Measurements from ENCODE around the gene SLC52A3. TPM values are rescaled to one million over a fixed set of nuclear protein-coding genes. Genes with fewer than 3 reads are reported as not detected.

Gene SLC52A3
- total and polyA plus RNA-seq, 5 donors = 0.48 to 1.6 (median 0.71) TPM

DNA sequence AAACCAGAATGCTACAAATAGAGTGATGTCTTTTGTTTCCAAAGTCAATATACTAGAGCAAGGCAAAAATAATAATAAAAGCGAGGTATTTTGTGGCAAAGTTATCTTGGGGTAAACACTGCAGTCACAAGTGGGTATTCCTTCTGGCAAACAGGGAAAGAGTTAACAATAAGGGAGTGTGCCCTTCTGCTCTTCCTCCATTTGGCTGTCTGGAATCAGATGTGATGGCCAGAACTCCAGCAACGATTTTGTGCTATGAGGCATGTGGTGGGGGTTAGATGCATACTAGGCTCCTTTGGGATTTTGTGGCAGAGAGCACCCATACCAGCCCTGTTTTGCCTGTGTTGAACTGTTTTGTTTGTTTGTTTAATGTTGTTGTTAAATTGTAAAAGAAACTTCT lies 2.4 kb upstream of the SLC52A3 start:
- ATAC-seq (no peak), DNase-seq (no peak)
- no peak overlapping the region for H3K27ac ChIP-seq (ENCODE audit: low read length)
- no peak overlapping the region for H3K4me3 ChIP-seq (ENCODE audit: low read length)
- 88% methylated on average over 2 of the region's 2 CpGs for WGBS
- no peaks in the 10 kb centered on the region for H3K9me3 ChIP-seq (ENCODE audit: control insufficient read depth, low read length)
- H3K27me3 ChIP-seq (ENCODE audit: control insufficient read depth, insufficient read depth) = no peaks in the 10 kb centered on the region
- H3K4me1 ChIP-seq (ENCODE audit: control insufficient read depth, insufficient read depth, low read length) = peaks cover 2% of the 10 kb centered on the region
- intact Hi-C loops (cut with DNase I) = no loop called here

DNA sequence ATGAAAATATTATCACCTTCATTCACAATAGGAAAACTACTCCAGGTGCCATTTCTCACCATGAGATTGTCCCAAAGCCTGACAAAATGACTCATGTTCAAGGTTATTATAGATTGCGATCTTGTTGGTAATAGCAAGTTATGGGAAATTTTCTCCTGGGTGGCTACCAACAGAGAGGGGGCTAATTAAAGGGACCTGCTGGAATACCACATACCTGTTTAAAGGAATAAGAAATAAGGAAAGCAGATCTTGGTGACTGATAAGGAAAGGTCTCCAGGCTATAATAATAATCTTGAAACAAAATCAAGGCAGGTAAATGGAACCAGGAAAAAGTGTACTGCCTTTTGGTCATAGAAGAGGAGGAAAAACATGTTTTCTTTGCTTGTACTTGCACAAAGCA lies 1.4 kb downstream of the SLC52A3 start:
- 97% methylated on average over 1 of the region's 1 CpG for WGBS
- Histone ChIP-seq H3K4me3 (ENCODE audit: low read length) (no peak overlapping the region), H3K27ac (ENCODE audit: low read length) (no peak overlapping the region), H3K9me3 (ENCODE audit: control insufficient read depth, low read length) (no peaks in the 10 kb centered on the region), H3K27me3 (ENCODE audit: control insufficient read depth, insufficient read depth) (no peaks in the 10 kb centered on the region), H3K4me1 (ENCODE audit: control insufficient read depth, insufficient read depth, low read length) (peaks cover 2% of the 10 kb centered on the region)
- intact Hi-C loops (cut with DNase I) = no loop called here
- ATAC-seq (no peak), DNase-seq (no peak)

DNA sequence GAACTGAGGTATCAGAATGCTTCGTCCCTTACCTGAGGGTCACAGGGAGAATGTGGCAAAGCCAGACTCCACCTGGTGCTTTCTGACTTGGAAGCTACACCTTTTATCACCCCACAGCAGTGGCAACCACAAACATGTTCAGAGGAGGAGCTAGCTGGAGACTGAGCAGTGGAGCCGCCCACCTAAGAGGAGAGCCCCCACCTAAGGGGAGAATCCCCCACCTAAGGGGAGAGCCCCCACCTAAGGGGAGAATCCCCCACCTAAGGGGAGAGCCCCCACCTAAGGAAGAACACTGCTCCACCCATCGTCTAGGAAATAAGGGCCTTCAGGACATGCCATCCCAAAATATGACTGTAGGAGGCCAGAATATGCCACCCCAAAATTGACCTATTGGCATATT lies 4.0 kb downstream of the SLC52A3 start:
- Histone ChIP-seq H3K9me3 (ENCODE audit: control insufficient read depth, low read length) (no peaks in the 10 kb centered on the region), H3K27ac (ENCODE audit: low read length) (no peak overlapping the region), H3K4me1 (ENCODE audit: control insufficient read depth, insufficient read depth, low read length) (no peaks in the 10 kb centered on the region), H3K4me3 (ENCODE audit: low read length) (no peak overlapping the region), H3K27me3 (ENCODE audit: control insufficient read depth, insufficient read depth) (no peaks in the 10 kb centered on the region)
- 70% methylated on average over 3 of the region's 3 CpGs for WGBS
- DNase-seq = no peak
- intact Hi-C loops (cut with DNase I) = no loop called here
- ATAC-seq = no peak

- Histone ChIP-seq H3K27ac (ENCODE audit: low read length) (no peak overlapping the region), H3K4me3 (ENCODE audit: low read length) (no peak overlapping the region), H3K9me3 (ENCODE audit: control insufficient read depth, low read length) (no peaks in the 10 kb centered on the region), H3K4me1 (ENCODE audit: control insufficient read depth, insufficient read depth, low read length) (no peaks in the 10 kb centered on the region), H3K27me3 (ENCODE audit: control insufficient read depth, insufficient read depth) (no peaks in the 10 kb centered on the region)
- DNase-seq = no peak
- intact Hi-C loops (cut with DNase I) = no loop called here
- 90% methylated on average over 24 of the region's 24 CpGs for WGBS
- ATAC-seq = peak in 1 of 2 donors; percentile 6
Observed at GRCh38 chr20:761418-762381, 6.6 kb downstream of the SLC52A3 start.

DNA sequence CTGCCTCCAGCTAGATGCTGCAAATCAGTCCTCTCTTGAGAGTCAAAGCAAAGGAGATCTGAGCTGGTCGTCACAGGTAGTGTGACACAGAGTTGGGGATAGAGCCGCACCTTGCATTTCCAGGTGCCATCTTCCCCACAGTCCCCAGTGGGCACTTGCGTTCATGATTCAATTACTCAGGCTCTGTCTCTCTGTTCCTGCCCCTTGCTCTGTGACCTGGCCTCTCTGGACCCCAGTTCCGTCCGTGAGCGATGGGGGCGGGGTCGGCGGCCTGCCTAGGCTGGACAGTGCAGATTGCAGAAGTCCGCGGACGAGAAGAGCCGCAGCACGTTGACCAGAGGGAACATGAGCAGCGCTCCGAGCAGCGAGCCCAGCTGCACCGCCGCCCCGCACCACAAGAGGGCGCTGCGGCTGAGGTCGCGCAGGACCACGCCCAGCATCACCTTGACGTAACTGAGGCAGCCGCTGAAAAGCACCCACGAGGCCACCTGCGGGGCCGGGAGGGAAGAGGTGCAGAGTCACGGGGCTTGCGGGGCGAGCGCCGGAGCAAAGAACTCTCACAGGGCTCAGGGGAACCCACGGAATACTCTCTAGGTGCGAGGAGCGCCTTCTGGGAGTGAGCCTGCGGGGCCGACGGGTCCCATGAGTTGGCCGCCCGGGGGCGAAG lies 7.4 kb downstream of the SLC52A3 start:
- Histone ChIP-seq H3K4me3 (ENCODE audit: low read length) (no peak overlapping the region), H3K27me3 (ENCODE audit: control insufficient read depth, insufficient read depth) (no peaks in the 10 kb centered on the region), H3K9me3 (ENCODE audit: control insufficient read depth, low read length) (no peaks in the 10 kb centered on the region), H3K4me1 (ENCODE audit: control insufficient read depth, insufficient read depth, low read length) (no peaks in the 10 kb centered on the region), H3K27ac (ENCODE audit: low read length) (no peak overlapping the region)
- DNase-seq (peak in 2 of 3 donors; percentile 19 to 66), ATAC-seq (peak; percentile 23 to 48)
- whole genome bisulfite sequencing = 35% methylated on average over 44 of the region's 44 CpGs
- intact Hi-C loops (cut with DNase I) = no loop called here

- Histone ChIP-seq H3K9me3 (ENCODE audit: control insufficient read depth, low read length) (no peaks in the 10 kb centered on the region), H3K4me3 (ENCODE audit: low read length) (no peak overlapping the region), H3K27ac (ENCODE audit: low read length) (no peak overlapping the region), H3K27me3 (ENCODE audit: control insufficient read depth, insufficient read depth) (no peaks in the 10 kb centered on the region), H3K4me1 (ENCODE audit: control insufficient read depth, insufficient read depth, low read length) (no peaks in the 10 kb centered on the region)
- intact Hi-C loops (cut with DNase I) = no loop called here
- WGBS = 62% methylated on average over 3 of the region's 3 CpGs
- ATAC-seq (peak in 1 of 2 donors; percentile 33), DNase-seq (no peak)
Observed at GRCh38 chr20:757506-757905, 10.8 kb downstream of the SLC52A3 start.

GRCh38 chr20:755941-756340 lies 12.4 kb downstream of the SLC52A3 start:
- intact Hi-C loops (cut with DNase I) = no loop called here
- DNase-seq (no peak), ATAC-seq (no peak)
- Histone ChIP-seq H3K4me1 (ENCODE audit: control insufficient read depth, insufficient read depth, low read length) (no peaks in the 10 kb centered on the region), H3K4me3 (ENCODE audit: low read length) (no peak overlapping the region), H3K27ac (ENCODE audit: low read length) (no peak overlapping the region), H3K9me3 (ENCODE audit: control insufficient read depth, low read length) (no peaks in the 10 kb centered on the region), H3K27me3 (ENCODE audit: control insufficient read depth, insufficient read depth) (no peaks in the 10 kb centered on the region)
- 81% methylated on average over 6 of the region's 6 CpGs for WGBS

GRCh38 chr20:754904-755303 lies 13.4 kb downstream of the SLC52A3 start:
- Histone ChIP-seq H3K9me3 (ENCODE audit: control insufficient read depth, low read length) (no peaks in the 10 kb centered on the region), H3K4me1 (ENCODE audit: control insufficient read depth, insufficient read depth, low read length) (no peaks in the 10 kb centered on the region), H3K27me3 (ENCODE audit: control insufficient read depth, insufficient read depth) (no peaks in the 10 kb centered on the region), H3K27ac (ENCODE audit: low read length) (no peak overlapping the region), H3K4me3 (ENCODE audit: low read length) (no peak overlapping the region)
- DNase-seq = no peak
- 85% methylated on average over 3 of the region's 3 CpGs for WGBS
- intact Hi-C loops (cut with DNase I) = no loop called here
- no peak for ATAC-seq

DNA sequence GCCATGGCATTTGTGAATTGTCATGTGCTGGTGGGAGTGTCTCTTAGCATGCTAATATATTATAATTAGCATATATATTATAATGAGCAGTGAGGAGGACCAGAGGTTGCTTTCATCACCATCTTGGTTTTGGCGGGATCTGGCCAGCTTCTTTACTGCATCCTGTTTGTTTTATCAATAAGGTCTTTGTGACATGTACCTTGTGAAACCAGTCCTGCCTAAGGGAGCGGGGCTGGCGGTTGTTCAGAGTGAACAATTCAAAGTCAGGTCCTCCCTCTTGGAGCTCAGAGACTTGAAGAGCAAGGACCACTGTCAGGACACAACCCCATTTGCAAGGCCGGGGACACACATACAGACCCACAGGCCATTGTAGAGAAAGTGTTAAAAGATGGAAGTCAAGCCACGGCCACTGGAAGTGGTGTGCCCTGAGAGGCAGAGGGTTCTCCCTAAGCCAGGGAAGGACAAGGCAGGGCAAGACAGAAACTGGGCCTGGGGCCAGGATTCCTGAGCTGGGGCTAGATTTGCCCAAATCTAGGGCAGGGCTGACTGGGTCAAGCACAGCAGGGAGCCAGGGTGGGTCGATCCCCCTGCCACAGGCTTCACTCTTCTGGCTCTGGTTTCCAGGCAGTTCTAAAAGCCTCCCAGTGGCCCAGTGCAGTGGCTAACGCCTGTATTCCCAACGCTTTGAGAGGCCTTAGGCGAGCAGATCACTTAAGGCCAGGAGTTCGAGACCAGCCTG lies 14.2 kb downstream of the SLC52A3 start:
- Histone ChIP-seq H3K4me1 (ENCODE audit: control insufficient read depth, insufficient read depth, low read length) (no peaks in the 10 kb centered on the region), H3K27me3 (ENCODE audit: control insufficient read depth, insufficient read depth) (no peaks in the 10 kb centered on the region), H3K4me3 (ENCODE audit: low read length) (no peak overlapping the region), H3K27ac (ENCODE audit: low read length) (no peak overlapping the region), H3K9me3 (ENCODE audit: control insufficient read depth, low read length) (no peaks in the 10 kb centered on the region)
- ATAC-seq (peak in 1 of 2 donors; percentile 13), DNase-seq (no peak)
- intact Hi-C loops (cut with DNase I) = no loop called here
- 88% methylated on average over 10 of the region's 10 CpGs for WGBS

GRCh38 chr20:753136-753535 lies 15.2 kb downstream of the SLC52A3 start:
- no peak overlapping the region for H3K27ac ChIP-seq (ENCODE audit: low read length)
- no peak for DNase-seq
- no peaks in the 10 kb centered on the region for H3K9me3 ChIP-seq (ENCODE audit: control insufficient read depth, low read length)
- 44% methylated on average over 3 of the region's 3 CpGs for WGBS
- H3K27me3 ChIP-seq (ENCODE audit: control insufficient read depth, insufficient read depth) = no peaks in the 10 kb centered on the region
- H3K4me3 ChIP-seq (ENCODE audit: low read length) = no peak overlapping the region
- no peak for ATAC-seq
- no peaks in the 10 kb centered on the region for H3K4me1 ChIP-seq (ENCODE audit: control insufficient read depth, insufficient read depth, low read length)
- intact Hi-C loops (cut with DNase I) = no loop called here

DNA sequence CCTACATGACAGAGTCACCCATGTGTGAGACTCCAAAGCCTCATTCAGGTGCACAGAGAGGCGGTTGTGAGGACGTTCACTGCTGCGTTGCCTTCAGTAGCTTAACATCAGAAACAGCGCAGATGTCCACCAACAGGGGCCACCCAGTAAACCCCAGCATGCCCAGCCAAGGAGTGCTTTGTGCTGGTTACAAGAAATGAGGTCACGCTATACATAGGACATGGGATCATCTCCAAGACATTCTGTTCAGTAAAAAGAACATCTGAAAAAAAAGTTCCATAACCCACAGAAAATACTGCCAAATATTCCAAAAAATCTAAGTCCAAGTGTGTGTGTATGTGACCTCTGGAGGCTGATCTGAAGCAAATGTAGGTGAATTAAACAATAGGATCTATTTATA lies 16.0 kb downstream of the SLC52A3 start:
- Histone ChIP-seq H3K27me3 (ENCODE audit: control insufficient read depth, insufficient read depth) (no peaks in the 10 kb centered on the region), H3K27ac (ENCODE audit: low read length) (no peak overlapping the region), H3K9me3 (ENCODE audit: control insufficient read depth, low read length) (no peaks in the 10 kb centered on the region), H3K4me1 (ENCODE audit: control insufficient read depth, insufficient read depth, low read length) (no peaks in the 10 kb centered on the region), H3K4me3 (ENCODE audit: low read length) (no peak overlapping the region)
- ATAC-seq (no peak), DNase-seq (no peak)
- WGBS = 74% methylated on average over 5 of the region's 5 CpGs
- intact Hi-C loops (cut with DNase I) = no loop called here
